Measurements from ENCODE around the gene CDCP1.
"Not testable (repeated sequence)": the region's sequence is repeated elsewhere in the genome, so short reads cannot be mapped to it uniquely, and the experiment has no call there.

The CDCP1 gene

DNA sequence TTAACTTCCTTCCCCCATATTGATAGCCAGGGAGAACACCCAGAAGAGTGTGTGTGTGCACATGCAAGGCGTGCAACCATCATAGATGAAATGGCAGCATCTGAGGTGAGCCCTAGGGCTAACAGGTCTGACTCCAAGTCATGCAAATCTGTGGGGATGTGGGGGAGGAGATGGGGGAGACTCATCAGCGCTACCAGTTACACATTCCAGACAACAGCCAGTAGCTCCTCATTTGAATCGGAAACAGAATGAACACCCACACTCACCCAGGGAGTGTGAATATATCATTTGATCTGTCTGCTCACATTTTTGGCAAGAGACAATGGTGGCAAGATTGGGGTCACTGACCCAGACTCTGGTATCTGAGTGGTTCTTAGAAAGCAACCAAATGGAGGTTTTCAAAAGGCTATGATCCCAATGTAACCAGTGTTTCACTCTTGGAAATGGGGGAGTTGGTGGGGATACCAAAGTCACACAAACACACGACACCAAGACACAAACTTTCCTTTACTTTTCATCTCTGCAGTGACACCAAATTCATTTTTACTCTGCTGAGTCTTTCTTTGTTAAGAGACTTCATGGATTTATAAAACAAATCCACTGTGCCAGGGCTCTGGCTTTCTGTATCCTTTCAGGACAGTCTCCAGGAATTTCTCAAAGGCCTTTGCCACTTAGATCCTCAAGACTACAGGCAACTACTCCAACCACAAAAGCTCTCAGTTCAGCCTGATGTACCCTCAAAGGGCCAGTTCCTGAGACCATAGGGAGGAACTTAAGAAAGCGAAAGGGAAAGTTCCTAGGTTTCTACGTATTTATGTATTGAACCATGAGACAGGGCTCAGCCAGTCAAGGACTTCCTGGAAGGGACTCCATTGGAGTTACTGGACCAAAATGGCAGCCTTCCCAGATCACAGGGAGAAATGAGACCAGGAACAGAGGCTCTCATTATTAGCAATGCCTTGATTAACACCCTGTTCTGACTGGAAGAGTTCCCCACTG, 2.2 kb downstream of the CDCP1 start:
- TF ChIP-seq MYC (IDR thresholded peaks at IDR 0.05; ENCODE audit: low read depth, low read length), result no peak
- TF ChIP-seq, protein P1, sequence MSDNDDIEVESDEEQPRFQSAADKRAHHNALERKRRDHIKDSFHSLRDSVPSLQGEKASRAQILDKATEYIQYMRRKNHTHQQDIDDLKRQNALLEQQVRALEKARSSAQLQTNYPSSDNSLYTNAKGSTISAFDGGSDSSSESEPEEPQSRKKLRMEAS (IDR thresholded peaks at IDR 0.05; ENCODE audit: low read depth, low read length), result no peak
- TF ChIP-seq, protein P2, sequence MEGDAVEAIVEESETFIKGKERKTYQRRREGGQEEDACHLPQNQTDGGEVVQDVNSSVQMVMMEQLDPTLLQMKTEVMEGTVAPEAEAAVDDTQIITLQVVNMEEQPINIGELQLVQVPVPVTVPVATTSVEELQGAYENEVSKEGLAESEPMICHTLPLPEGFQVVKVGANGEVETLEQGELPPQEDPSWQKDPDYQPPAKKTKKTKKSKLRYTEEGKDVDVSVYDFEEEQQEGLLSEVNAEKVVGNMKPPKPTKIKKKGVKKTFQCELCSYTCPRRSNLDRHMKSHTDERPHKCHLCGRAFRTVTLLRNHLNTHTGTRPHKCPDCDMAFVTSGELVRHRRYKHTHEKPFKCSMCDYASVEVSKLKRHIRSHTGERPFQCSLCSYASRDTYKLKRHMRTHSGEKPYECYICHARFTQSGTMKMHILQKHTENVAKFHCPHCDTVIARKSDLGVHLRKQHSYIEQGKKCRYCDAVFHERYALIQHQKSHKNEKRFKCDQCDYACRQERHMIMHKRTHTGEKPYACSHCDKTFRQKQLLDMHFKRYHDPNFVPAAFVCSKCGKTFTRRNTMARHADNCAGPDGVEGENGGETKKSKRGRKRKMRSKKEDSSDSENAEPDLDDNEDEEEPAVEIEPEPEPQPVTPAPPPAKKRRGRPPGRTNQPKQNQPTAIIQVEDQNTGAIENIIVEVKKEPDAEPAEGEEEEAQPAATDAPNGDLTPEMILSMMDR (IDR thresholded peaks at IDR 0.05; ENCODE audit: low read depth, low read length), result no peak
- no peak for TF ChIP-seq POLR2A (IDR thresholded peaks at IDR 0.05; ENCODE audit: extremely low read depth, insufficient read length)
- H3K4me3 ChIP-seq (ENCODE audit: low read depth, low read length), result no peak overlapping the region
- peak; percentile 36 for DNase-seq (ENCODE audit: low read depth)

DNA sequence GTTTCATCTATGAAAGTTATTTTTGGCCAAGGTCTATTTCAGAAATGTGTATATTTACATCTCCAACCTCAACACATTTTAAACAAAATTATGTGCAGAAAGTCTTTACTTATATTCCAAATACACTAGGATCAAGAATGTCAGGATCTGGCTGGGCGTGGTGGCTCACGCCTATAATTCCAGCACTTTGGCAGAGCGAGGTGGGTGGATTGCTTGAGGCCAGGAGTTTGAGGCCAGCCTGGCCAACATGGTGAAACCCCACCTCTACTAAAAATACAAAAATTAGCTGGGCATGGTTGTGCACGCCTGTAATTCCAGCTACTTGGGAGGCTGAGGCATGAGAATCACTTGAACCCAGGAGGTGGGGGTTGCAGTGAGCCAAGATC, 5.4 kb downstream of the CDCP1 start:
- not testable (repeated sequence) for H3K4me3 ChIP-seq (ENCODE audit: low read depth, low read length); DNase-seq (ENCODE audit: low read depth)

DNA sequence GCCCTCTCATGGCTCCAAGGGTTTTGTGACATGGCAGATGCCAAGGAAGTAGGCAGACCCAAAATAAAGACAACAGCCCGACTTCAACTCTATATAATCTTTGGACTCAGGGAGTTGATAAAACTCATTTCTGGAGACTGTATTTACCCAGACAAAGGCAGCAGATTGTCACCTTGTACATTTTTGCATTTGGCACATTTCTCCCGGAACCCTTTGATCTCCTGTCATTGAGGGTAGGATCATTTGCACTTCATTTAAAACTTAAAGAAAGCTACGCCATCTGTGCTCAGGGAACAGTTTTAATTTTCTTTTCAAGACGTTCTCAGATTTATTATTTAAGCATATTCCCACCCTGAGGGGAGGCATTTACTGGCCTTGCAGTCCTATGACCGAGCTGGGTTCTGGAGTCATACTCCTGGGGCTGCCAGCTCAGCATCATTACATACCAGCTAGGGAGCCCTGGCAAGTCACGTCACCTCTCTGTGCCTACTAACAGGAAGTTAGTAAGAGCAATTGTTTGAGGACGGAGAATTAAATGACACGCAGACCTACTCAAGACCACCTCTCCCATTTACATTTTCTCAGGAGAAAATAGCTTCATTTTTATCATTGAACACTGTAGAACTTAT, 5.9 kb downstream of the CDCP1 start:
- TF ChIP-seq MYC (IDR thresholded peaks at IDR 0.05; ENCODE audit: low read depth, low read length) (no peak), POLR2A (IDR thresholded peaks at IDR 0.05; ENCODE audit: extremely low read depth, insufficient read length) (no peak)
- TF ChIP-seq, protein P1 (IDR thresholded peaks at IDR 0.05; ENCODE audit: low read depth, low read length), result no peak
- TF ChIP-seq, protein P2 (IDR thresholded peaks at IDR 0.05; ENCODE audit: low read depth, low read length), result no peak
- no peak overlapping the region for H3K4me3 ChIP-seq (ENCODE audit: low read depth, low read length)

DNA sequence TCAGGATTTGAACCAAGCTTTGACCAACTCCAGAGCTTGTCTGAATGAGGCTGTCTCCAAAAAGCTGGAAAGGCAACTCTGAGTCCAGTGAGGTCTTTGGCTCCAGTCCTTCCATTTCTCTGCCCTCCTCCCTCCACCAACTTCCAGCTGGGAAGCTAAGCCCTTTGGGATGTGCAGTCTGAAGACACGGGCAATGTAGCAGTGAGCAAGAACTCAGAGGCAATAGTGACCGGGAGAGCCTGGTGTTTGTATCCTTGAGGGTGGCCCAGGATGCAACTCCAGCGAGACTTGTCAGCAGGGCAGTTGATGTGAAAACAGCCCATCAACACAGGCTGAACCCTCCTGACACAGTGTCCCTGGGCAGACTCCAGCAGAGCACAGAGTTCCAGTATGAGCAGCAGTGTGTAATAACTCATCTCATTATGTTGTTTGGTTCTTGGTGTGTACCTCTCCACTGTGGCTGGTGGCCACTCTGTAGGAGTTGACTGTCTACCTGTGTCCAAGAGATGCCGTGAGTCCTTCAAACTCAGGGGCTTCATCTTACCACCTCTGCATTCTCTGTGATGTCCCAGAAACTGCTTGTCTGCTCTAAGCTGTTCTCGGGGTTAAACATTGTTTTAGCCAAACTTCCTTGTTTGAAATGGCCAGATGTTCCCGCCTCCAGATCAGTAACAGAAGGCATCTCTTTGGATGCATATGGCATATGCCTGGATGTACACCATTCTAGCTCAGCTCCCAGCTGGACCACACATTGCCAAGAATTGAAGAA, 6.6 kb downstream of the CDCP1 start:
- DNase-seq (ENCODE audit: low read depth), result no peak
- H3K4me3 ChIP-seq (ENCODE audit: low read depth, low read length), result no peak overlapping the region
- TF ChIP-seq POLR2A (IDR thresholded peaks at IDR 0.05; ENCODE audit: extremely low read depth, insufficient read length) (no peak), MYC (IDR thresholded peaks at IDR 0.05; ENCODE audit: low read depth, low read length) (no peak)
- TF ChIP-seq, protein P1 (IDR thresholded peaks at IDR 0.05; ENCODE audit: low read depth, low read length), result no peak
- TF ChIP-seq, protein P2 (IDR thresholded peaks at IDR 0.05; ENCODE audit: low read depth, low read length), result no peak

More for the DNA sequence above, 5.9 kb downstream of the CDCP1 start:
- no peak for DNase-seq (ENCODE audit: low read depth)

GRCh38 chr3:45137656-45138181, 8.5 kb downstream of the CDCP1 start:
- DNase-seq (ENCODE audit: low read depth), result peak; percentile 73
- no peak overlapping the region for H3K4me3 ChIP-seq (ENCODE audit: low read depth, low read length)
- TF ChIP-seq, protein P2 (IDR thresholded peaks at IDR 0.05; ENCODE audit: low read depth, low read length), result no peak
- TF ChIP-seq, protein P1 (IDR thresholded peaks at IDR 0.05; ENCODE audit: low read depth, low read length), result no peak
- TF ChIP-seq POLR2A (IDR thresholded peaks at IDR 0.05; ENCODE audit: extremely low read depth, insufficient read length) (no peak), MYC (IDR thresholded peaks at IDR 0.05; ENCODE audit: low read depth, low read length) (no peak)

All from NB4 (cell line).